HG03565 (cell line): ENCODE data around the gene SAMD8.

Source experiments
- ATAC-seq: cut with Tn5 transposase; IDR thresholded peaks from one replicate; pipeline ENCODE4 v1.9.1; 2021; ENCODE audit warnings: mild to moderate bottlenecking, moderate library complexity; ENCODE audit not compliant: unreplicated experiment

Gene SAMD8

DNA sequence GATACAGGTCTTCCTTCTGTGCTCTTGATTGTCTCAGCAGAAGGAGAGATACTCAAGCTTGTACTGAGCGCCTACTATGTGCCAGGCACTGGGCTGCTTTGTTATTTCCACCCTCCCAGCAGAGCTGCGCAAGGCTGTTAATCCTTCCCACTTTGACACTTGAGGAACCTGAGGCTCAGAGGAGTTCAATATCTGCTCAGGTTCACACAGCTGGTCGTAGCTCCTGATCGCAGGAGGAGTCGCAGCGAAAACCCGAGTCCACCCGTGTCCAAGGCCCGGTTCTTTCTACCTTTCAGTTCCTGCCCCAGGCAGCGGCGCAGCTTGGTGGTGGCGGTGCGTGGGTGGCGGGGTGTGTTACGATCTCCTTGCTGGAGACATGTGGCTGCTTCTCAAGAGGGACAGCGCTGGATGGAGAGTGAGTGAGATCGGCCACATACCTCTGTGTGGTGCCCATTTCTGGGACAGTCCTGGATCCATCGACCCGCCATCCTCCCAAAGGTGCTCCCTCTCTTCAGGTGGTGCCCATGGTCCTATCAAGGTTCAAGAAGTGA, 26.5 kb upstream of the SAMD8 start:
- no peak for ATAC-seq

DNA sequence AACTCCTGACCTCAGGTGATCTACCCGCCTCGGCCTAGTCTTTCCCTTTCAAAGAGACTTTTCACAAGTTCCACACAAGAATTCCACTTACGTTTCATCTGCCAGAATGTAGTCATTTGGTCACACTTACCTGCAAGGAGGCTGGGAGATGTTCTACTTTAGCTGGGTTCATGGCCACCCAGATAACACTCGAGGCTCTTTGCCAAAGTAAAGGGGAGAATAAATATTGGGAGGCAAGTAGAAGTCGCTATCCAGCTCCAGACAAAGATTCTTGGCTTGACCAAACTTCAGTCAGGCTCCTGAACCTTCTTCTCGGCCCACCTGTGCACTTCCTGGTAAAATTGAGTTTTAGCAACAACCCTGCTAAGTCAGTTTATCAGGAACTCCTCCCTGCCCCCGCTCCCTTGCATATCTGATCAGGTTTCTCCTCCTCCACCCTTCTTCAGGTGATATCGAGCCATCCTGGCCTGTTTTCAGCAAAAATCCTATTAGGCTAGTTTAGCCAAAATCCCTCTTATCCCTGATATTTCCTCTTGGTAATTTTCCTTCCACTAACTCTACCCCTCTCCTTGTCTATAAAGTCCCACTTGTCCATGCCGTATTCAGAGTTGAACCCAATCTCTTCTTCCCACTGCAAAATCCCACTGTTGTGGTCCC, 25.1 kb upstream of the SAMD8 start:
- no peak for ATAC-seq

DNA sequence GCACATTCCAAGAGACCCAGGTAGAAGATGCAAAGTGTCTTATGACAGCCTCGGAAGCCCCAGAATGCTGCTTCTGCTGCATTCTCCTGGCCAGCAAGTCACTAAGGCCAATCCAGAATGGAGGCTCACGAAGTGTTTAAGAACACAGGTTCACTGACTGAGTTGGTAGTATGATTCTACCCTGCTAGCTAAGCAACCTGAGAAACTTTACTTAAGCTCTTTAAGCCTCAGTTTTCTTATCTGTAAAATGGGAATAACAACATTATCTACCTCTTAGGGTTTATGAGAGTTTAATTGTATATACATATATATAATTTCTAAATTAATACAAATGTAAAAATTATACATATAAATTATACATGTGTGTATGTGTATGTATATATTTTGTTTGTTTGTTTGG, 22.8 kb upstream of the SAMD8 start:
- no peak for ATAC-seq

DNA sequence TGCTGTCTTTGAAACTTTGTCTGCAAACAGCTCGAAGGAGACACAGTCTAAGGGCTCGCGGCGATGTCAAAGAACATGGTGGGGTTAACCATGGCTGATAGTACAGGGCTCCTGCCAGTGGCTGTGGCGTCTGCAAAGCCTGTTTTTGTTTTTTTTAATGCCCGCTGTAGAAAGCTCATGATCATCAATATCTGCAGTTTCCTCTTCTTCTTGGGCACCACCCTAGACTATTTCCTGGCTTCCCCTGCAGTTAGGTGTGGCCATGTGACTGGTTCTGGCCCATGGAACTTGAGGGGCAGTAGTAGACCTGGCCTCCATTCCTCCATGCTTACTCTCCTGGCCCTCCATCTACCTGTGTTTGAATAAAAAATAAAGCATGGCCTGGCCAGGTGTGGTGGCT, 21.8 kb upstream of the SAMD8 start:
- ATAC-seq = no peak

DNA sequence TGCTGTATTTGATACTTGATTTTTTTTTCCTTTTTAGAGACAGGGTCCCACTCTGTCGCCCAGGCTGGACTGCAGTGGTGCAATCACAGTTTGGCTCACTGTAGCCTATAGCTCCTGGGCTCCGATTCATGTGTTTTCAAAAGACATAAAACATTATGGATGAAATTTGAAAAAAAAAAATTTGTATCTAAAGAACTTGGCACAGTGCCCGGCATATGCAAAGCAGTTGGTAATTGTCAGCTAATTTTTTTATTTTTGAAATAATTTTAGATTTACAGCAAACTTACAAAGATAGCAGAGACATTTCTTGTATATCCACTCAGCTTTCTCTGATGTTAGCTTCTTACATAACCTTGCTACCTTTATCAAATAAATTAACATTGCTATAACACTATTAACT, 20.3 kb upstream of the SAMD8 start:
- no peak for ATAC-seq

DNA sequence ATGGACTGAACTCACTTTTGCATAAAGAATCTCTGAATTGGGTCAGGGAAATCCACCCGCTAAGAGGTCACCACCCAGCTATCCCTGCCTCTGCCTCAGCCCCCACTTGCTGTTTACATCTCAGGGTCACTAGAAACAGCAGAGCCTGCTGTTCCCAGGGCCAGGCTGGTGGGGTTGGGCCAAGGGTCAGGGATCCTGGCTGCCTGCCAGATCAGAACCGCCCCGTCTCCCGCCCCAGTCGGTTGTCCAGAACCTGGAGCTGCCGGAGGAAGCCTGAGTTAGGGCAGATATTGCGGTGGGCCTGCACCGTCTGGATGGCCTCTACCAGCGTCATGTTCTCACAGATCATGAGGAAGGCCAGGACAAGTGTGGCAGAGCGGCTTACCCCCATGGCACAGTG, 17.0 kb upstream of the SAMD8 start:
- ATAC-seq = no peak

DNA sequence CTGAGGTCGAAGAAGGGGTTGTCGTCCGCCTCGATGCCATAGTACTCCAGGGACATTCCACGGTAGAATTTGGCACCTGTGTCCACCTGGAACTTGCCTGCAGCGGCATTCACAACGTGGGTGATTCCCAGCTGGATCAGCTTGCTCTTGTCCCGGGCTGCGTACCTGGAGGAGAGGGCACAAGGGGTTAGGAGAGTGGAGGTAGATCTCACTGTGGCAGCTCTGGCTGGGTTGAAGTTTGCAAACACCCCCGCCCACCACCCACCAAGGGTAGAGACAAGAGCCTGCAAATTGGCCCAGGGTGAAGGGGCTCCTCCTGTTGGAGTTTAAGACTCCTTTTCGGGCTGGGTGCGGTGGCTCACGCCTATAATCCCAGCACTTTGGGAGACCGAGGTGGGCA, 15.8 kb upstream of the SAMD8 start:
- ATAC-seq = no peak

DNA sequence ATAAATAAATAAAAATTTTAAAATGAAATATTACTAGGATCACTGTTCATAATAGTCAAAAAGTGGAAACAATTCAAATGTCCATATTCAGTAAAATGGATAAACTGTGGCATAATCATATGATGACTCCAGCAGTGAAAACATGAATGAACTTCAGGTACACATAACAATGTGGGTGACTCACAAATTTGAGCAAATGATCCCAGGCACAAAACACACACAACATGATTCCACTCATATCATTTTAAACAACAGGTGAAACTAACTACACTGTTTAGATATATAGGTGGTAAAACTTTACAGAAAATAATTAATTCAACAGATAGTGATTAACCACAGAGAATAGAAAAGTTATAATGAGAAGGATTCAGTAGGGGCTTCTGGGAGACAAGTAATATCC, 14.7 kb upstream of the SAMD8 start:
- ATAC-seq = no peak

DNA sequence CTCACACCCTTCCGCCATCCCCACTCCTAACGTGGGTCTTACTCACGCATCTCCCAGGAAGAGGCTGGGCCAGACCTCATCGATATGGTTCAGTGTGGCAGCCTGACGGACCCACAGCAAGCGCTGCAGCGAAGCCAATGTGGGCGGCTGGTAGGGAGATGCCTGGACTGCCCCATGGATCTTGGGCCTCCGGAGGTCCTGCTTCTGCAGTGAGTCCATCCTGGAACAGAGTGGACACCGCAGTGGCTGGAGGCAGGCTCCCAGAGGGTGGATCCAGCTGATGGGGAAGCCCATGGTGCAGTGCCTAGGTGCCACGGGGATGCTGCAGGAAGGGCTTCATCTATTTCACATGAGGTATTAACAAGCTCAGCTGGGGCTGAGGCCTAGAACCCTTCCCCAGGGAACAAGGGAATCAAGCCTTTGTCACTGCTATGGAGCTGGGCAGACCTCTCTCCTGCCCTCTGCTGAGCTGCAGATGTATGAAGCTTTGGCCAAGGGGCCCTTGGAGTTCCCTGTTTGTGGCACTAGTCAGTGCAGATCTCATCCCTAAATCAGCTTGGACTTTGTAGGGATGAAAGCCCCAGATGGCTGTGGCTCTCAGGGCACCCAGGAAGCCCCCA, 13.7 kb upstream of the SAMD8 start:
- ATAC-seq = no peak

DNA sequence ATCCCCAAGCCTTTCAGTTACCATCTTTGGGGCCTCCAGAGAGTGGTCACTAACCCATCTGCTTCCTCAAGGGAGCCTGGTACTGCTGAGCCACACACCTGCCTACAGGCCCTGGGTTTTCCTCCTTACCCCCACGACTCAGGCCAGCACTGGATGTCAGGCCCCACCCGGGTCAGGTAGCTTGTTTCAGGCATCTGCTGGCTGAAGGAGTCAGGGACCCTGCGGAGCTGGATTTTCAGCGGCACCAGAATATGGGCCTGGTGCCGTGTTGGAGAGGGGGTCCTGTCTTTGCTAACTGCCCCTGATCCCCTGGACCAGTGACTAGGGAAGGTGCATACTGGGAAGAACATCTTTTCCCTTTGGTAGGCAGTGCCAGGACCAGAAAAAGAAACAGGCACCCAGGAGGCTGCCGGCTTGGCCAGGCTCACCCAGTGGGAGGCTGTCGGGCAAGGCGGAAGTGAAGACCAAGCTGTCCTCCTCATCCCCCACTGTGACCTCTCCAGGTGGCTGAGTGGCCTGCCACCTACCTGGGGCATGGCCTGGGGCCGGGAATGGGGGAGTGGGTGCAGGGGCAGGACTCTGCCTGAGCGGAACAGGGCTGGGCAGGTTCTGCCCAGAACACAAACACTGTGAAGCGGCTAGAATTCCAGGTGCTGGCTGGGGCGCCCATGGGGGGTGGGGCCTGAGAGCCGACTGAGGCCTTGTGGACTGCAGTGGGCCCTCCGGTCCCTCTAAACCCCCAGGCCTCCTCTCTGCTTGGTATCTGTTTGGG, 12.4 kb upstream of the SAMD8 start:
- ATAC-seq = no peak

DNA sequence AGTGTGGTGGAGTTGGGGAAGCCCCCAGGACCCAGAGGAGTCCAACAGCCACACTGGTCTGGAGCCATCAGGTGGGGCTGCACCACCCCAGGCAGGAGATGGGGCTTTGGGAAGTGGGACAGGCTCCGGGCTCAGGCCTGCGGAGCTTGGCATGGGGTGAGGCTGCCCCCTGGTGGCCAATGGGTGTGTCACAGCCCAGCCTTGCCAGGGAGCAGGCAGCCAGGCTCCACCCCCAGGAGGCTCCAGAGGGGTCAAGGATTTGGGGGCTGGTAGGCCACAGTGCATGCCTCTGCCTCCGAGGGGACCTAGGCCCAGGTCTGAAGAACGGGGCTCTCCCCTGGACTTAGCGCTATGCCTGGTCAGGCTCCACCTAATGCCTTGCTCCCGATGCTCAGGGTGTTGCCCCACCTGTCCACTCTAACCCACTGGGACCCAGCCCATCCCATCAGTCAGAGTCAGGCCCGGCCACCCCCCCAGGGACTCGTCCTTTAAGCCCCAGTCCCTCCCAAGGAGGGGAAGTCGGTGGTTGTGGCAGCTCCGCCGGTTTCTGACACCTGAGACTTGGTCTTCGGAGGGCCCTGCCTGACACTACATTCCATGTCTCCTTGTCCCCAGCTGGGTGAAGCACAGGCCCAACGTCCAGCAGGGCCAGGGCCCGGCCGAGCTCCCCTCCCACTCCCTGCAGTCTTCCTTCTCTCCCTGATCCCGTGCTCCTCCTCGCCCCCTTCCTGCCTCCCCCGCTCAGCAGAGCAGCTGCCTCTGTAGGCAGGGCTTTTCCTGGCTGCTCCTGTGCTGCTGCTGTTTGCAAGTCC, 11.3 kb upstream of the SAMD8 start:
- no peak for ATAC-seq

DNA sequence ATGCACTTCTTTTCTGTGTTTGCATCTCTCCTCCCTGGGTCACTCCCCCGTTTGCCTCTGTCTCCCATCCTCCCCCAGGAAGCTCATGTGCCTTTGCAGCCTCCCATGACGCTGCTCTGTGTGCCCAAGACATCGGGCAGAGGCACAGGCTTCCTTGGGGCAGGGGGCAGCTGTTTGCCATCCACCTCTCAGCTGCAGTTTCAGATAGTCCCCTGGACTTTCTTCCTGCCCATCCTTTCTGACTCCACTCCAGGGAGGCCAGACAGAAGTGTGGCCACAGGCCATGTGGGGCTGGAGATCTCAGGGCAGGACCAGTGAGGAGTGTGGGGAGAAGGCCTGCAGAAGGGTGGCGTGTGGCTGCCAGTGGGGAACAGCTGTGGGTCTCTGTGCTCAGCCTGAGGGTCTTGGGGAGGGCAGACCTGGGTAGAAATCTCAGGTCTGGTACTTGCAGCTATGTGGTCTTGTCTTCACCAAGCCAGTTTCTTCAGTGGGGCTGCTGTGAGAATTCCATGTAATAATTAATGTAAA, 10.6 kb upstream of the SAMD8 start:
- ATAC-seq = no peak

DNA sequence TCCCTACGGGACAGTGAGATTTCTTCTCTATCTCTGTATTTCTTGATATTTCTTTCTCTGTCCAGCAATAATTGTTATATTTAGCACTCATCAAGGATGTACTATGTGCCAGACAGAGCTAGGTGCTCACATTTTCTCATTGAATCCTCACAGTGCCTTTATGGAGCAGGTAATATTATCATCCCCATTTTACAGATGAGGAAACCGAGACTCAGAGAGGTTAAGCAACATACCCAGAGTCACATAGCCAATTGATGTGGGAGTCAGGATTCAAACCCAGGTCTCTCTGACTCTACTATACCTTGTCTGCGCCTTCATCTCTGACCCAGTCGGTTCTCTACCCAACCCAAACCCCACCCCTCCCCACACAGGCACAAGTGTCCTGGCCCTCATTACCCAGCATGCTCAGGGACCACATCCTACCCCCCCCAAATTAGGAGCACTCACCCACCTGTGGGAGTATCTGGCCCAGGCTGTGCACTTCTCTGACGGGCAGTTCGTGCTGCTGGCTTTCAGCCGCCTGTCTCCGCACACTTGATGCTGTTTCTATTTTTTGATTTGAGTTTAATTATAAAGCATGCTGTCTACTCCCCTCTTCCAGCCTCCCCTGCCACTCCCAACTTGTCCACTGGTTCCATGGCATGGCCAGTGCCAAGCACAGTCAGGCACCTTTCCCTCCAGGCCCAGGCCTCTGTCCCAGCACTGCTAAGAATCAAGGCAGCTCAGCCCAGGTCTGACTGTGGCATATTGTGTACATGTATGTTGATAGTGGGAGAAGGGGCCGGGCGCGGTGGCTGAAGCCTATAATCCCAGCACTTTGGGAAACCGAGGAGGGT, 9.8 kb upstream of the SAMD8 start:
- no peak for ATAC-seq

DNA sequence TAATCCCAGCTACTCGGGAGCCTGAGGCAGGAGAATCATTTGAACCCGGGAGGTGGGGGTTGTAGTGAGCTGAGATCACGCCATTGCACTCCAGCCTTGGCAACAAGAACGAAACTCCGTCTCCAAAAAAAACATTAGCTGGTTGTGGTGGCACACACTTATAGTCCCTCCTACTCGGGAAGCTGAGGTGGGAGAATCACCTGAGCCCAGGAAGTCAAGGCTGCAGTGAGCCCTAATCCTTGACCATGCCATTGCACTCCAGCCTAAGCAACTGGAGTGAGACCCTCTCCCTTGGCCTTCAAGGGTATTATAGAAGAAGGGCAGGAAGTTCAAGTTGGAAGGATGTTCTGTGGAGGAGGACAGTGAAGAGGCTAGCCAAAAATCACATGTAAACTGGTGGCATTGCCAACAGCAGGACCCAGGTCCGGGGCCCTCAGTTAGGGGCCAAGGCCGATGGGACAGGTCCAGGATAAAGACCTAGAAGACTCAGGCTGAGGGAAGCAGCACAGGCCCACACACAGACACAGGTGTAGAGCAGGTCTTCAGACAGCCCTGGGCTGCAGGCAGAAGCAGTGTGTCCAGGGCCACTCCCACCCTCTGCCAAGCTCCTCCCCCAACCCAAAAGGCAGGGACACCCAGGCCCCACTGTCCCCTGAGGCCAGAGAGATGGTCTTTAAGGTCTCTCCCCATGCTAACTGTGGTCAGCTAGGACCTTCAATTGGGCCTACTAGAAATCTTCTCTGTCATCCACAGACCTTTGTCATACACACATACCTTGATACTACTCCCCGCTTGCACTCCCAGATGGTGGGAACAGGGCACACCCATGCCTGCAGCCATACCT, 8.4 kb upstream of the SAMD8 start:
- ATAC-seq = no peak

DNA sequence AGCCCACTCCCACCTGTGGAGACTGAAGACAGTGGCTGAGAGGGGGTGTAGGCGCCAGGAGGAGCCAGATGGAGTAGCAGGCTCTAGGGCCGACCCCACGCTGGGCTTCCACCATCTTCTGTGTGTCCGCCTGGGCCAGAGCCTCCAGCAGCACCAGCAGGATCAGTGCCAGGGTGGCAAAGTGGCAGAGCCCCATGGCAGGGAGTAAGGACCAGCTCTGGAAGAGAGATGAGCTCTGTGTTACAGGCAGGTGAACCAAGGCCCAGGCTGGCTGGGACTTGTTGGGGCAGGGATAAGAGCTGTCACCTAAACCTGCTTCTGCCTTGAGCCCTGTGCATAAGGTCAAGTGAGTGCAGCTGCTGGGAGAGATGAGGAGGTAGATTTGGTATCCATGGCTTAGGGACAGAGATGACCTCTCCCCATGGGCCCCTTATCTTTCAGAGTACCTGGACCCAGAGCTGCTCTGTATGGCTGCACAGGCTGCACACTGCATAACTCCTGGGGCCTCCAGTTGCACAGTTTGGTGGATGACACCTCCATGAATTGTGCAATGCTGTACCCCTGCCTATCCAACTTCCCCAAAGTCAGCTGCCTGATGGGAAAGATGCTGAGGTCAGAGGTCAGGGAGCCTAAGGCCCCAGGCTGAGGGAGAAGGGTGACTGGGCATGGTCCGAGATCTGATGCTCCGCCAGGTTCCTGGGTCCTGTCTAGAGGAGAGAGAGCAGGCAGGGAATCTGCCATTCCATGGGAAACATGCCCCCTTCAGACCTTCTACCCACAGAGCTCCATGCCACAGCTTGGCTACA, 7.4 kb upstream of the SAMD8 start:
- ATAC-seq = no peak

DNA sequence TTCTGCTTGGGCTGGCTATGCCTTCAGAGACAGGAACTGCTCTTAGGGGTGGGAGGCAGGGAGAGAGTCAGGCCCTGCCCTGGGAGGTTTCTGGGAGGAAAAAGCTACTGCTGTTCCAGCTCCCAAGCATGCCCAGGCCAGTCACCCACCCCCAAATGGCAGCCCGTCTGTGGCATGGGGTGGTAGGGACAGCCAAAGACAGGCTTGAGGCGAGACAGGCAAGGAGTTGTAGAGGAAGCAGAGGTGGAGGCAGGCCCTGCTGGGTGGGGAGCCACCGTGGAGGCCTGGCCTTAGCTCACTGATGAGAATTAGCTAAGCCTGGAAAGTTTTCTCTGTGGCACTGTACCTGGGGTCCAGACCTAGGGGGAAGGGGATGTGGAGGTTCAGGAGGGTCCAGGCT, 6.6 kb upstream of the SAMD8 start:
- ATAC-seq = no peak

DNA sequence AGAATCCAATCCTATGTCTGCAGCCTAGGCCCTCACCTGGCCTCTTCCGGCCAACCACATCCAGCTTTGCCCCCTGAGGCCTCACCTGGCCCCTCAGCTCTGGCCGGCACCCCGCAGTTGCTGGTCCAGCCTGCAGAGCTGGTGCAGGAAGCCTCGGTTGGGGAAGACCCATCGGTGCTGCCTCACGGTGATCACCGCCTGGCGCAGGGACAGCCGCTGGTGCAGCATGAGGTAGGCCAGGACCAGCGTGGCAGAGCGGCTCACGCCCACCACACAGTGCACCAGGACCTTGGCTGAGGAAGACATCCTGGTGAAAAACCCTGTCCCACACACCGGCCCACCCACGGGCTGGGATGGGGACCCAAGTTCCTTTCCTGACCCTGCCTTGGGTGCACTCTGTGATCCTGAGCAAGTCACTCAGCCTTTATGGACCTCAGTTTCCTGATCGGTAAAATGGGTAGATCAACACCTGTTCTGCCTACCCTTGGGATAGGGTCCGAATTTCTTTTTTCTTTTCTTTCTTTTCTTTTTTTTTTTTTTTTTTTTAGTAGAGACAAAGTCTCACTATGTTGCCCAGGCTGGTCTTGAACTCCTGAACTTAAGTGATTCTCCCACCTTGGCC, 5.8 kb upstream of the SAMD8 start:
- ATAC-seq = no peak

DNA sequence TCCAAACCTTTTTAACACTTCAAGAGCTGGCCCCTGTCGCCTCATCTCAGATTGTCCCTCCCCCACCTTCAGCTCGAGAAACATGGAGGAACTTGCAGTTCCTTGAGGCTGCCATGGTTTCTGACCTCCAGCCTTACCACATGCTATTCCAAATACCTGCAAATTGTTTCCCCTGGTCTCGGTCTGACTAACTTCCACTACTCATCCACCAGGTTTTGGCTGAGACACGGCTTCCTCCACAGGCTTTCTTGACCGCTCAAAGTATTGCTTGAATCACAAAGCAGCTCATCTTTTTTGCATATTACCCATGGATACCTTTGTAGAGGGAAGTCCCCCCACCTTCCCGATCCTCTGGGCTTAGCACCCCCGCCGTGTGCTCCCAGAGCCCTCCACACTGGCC, 5.2 kb upstream of the SAMD8 start:
- no peak for ATAC-seq
